MM.1S (cell line): ENCODE data around the gene AKAP6.

Source experiments
- EZH2 ChIP-seq: fragments of 300-600 bp; sonication (generic); optimal IDR thresholded peaks from 2 replicates; pipeline ENCODE3; 2017; ENCODE audit warnings: low read depth, mild to moderate bottlenecking, antibody characterized with exemption, low read length, mixed read lengths
- TF ChIP-seq, protein P1 (sequence below): fragments of 300-600 bp; sonication (generic); IDR thresholded peaks from 2 replicates; pipeline ENCODE4 v1.5.1; 2016; ENCODE audit warnings: antibody characterized with exemption, low read length, mixed read lengths

GRCh38 chr14:32650665-32651064 is 321.6 kb downstream of the AKAP6 start:
- TF ChIP-seq, protein P1, sequence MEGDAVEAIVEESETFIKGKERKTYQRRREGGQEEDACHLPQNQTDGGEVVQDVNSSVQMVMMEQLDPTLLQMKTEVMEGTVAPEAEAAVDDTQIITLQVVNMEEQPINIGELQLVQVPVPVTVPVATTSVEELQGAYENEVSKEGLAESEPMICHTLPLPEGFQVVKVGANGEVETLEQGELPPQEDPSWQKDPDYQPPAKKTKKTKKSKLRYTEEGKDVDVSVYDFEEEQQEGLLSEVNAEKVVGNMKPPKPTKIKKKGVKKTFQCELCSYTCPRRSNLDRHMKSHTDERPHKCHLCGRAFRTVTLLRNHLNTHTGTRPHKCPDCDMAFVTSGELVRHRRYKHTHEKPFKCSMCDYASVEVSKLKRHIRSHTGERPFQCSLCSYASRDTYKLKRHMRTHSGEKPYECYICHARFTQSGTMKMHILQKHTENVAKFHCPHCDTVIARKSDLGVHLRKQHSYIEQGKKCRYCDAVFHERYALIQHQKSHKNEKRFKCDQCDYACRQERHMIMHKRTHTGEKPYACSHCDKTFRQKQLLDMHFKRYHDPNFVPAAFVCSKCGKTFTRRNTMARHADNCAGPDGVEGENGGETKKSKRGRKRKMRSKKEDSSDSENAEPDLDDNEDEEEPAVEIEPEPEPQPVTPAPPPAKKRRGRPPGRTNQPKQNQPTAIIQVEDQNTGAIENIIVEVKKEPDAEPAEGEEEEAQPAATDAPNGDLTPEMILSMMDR: no peak
- TF ChIP-seq EZH2: no peak
